ENCODE data around the gene SLC6A19. TPM values are rescaled to one million over a fixed set of nuclear protein-coding genes. Genes with fewer than 3 reads are reported as not detected.

Gene SLC6A19
- total and polyA plus RNA-seq, 9 of the 15 experiments (the other 6 are each of a cell fraction or from before 2014, with no cell fraction given): 0.03 to 1.6 (median 0.59) TPM

DNA sequence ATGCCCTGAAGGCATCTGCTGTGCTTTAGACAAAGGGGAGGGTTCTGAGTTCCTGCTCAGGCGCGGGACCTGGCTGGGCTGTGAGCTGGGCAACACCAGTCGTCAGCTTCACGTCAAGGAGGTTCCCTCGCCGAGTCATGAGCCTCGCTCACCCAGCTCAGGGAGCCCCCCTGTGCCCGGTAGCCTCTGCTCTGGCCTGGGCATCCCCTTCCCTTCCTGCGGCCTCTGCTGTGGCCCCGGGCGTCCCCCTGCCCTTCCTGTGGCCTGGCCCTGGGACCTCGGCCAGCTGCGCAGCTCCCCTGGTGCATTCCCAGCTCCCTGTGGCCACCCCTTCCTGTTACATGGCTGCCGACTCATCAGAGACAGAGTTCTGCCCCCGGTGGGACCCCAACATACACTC, 63.6 kb downstream of the SLC6A19 start:
- H3K9me1 ChIP-seq (ENCODE audit: control insufficient read depth, insufficient read depth, low read length): no peaks in the 10 kb centered on the region
- no peaks in the 10 kb centered on the region for H3K36me3 ChIP-seq (ENCODE audit: control insufficient read depth, insufficient read depth, low read length)
- 19% methylated on average over 15 of the region's 15 CpGs for WGBS (ENCODE audit: insufficient coverage, low coverage, missing lambda C conversion rate)
- no TSS peak for BruUV-seq (replicated peaks)
- in situ Hi-C loops (cut with MboI) (no loop called here), intact Hi-C loops (cut with micrococcal nuclease) (no loop called here)
- no peak overlapping the region for H3K4me3 ChIP-seq
- H2AFZ ChIP-seq (ENCODE audit: low read depth, low read length): no peak overlapping the region
- no peak overlapping the region for H3K9ac ChIP-seq (ENCODE audit: insufficient read depth in 1 of 2, low read depth in 2 of 2, low read length in 2 of 2)
- no peaks in the 10 kb centered on the region for H3K79me2 ChIP-seq (ENCODE audit: control insufficient read depth, insufficient read depth, low read length)
- no peak overlapping the region for H3K27ac ChIP-seq (ENCODE audit: extremely low read depth, low read depth, low read length)
- no peak overlapping the region for H3K4me2 ChIP-seq (ENCODE audit: insufficient read depth, low read length)
- H3K27me3 ChIP-seq (ENCODE audit: control insufficient read depth in 2 of 2, insufficient read depth in 2 of 2, low read length in 2 of 2): peaks cover 11 to 60% of the 10 kb centered on the region in 2 experiments; a peak in 4 of 5 replicates
- H4K20me1 ChIP-seq (replicated peaks; ENCODE audit: control insufficient read depth, insufficient read depth, low read length): peaks cover 8% of the 10 kb centered on the region; the same call in 1 of the 2 replicates
- POLR2A ChIA-PET: no interaction called here
- CTCF ChIA-PET (ENCODE audit: low intra/inter-chr PET ratio): no interaction called here
- no peak for FAIRE-seq
- TF ChIP-seq POLR2AphosphoS5 (IDR thresholded peaks at IDR 0.05; ENCODE audit: control insufficient read depth, insufficient read depth, low read depth, low read length): no peak
- no peak for TF ChIP-seq HMG20B (CRISPR knock-in tag; IDR thresholded peaks at IDR 0.05)
- TF ChIP-seq NR2F6 (CRISPR knock-in tag; IDR thresholded peaks at IDR 0.05): no peak
- no peak for TF ChIP-seq IRF1 (CRISPR knock-in tag; IDR thresholded peaks at IDR 0.05; ENCODE audit: borderline replicate concordance)
- TF ChIP-seq RBM34 (IDR thresholded peaks at IDR 0.05; ENCODE audit: borderline replicate concordance, insufficient read depth, low read length): no peak
- no peak for TF ChIP-seq DMBX1 (CRISPR knock-in tag; IDR thresholded peaks at IDR 0.05; ENCODE audit: borderline replicate concordance)
- TF ChIP-seq POLR2H (tag; IDR thresholded peaks at IDR 0.05; ENCODE audit: low read depth): no peak
- no peak for TF ChIP-seq FOXP1 (CRISPR knock-in tag; IDR thresholded peaks at IDR 0.05)
- TF ChIP-seq MXI1 (IDR thresholded peaks at IDR 0.05; ENCODE audit: low read depth, low read length): no peak
- TF ChIP-seq TFAP4 (CRISPR knock-in tag; IDR thresholded peaks at IDR 0.05; ENCODE audit: borderline replicate concordance): no peak
- no peak for TF ChIP-seq CEBPG (CRISPR knock-in tag; IDR thresholded peaks at IDR 0.05)
- TF ChIP-seq CEBPG (tag; conservative IDR thresholded peaks at IDR 0.05 in 1 of 2, IDR thresholded peaks at IDR 0.05 in 1 of 2): no peak
- TF ChIP-seq SMARCC2 (IDR thresholded peaks at IDR 0.05; ENCODE audit: low read depth): no peak
- no peak for TF ChIP-seq ZNF444 (CRISPR knock-in tag; IDR thresholded peaks at IDR 0.05)
- TF ChIP-seq ZKSCAN1 (IDR thresholded peaks at IDR 0.05; ENCODE audit: low read depth, low read length): no peak
- no peak for TF ChIP-seq E2F4 (CRISPR knock-in tag; IDR thresholded peaks at IDR 0.05; ENCODE audit: low read depth)
- no peak for TF ChIP-seq FOXM1 (IDR thresholded peaks at IDR 0.05; ENCODE audit: low read depth)
- TF ChIP-seq FOXM1 (CRISPR knock-in tag; IDR thresholded peaks at IDR 0.05; ENCODE audit: low read depth): no peak
- TF ChIP-seq BACH1 (tag; IDR thresholded peaks at IDR 0.05): no peak
- no peak for ATAC-seq
- H3K9me3 ChIP-seq (replicated peaks; ENCODE audit: control insufficient read depth, insufficient read depth, low read depth, low read length): no peaks in the 10 kb centered on the region
- peaks cover 0 to 3% of the 10 kb centered on the region in 2 experiments; a peak in 1 of 5 replicates for H3K4me1 ChIP-seq (replicated peaks in 1 of 2; ENCODE audit: control insufficient read depth in 2 of 2, insufficient read depth in 2 of 2, low read length in 2 of 2)
- no peak for DNase-seq (ENCODE audit: extremely low read depth in 1 of 4, low spot score in 3 of 4)

All from K562 (cell line).